Thymus (tissue), 11 donors: Measurements from ENCODE around the gene REL. TPM values are rescaled to one million over a fixed set of nuclear protein-coding genes. Genes with fewer than 3 reads are reported as not detected.
"Not testable (repeated sequence)": the region's sequence is repeated elsewhere in the genome, so short reads cannot be mapped to it uniquely, and the experiment has no call there.

ENCODE experiments used
- DNase-seq, 9 donors: peaks; one replicate each; pipeline ENCODE4 v3.0.0-alpha.2; 2013; ENCODE audit warnings: low spot score in 9 of 9, low read depth in 6 of 9, missing footprints in 1 of 9
- H3K27ac ChIP-seq, 2 donors: one replicate each; pipeline ENCODE4 v1.5.1; 2013; ENCODE audit warnings: control low read depth in 1 of 2, low read depth in 1 of 2, low read length in 1 of 2, mild to moderate bottlenecking in 1 of 2, moderate library complexity in 1 of 2
- H3K27me3 ChIP-seq, 2 donors: one replicate each; pipeline ENCODE4 v1.5.1; 2013; ENCODE audit warnings: low read length in 1 of 2; ENCODE audit not compliant: control insufficient read depth in 2 of 2, insufficient read depth in 1 of 2
- H3K36me3 ChIP-seq, 2 donors: one replicate each; pipeline ENCODE4 v1.5.1; 2013; ENCODE audit warnings: low read length in 1 of 2, mild to moderate bottlenecking in 1 of 2, moderate library complexity in 1 of 2; ENCODE audit not compliant: control insufficient read depth in 2 of 2, insufficient read depth in 2 of 2
- H3K4me1 ChIP-seq, 2 donors: one replicate each; pipeline ENCODE4 v1.5.1; 2013; ENCODE audit warnings: low read length in 2 of 2; ENCODE audit not compliant: control insufficient read depth in 2 of 2, insufficient read depth in 2 of 2
- H3K4me3 ChIP-seq, 2 donors: one replicate each; pipeline ENCODE4 v1.5.1; 2013; ENCODE audit warnings: low read length in 2 of 2, control low read depth in 1 of 2, mild to moderate bottlenecking in 1 of 2
- H3K9me3 ChIP-seq, 2 donors: one replicate each; pipeline ENCODE4 v1.5.1; 2013; ENCODE audit warnings: low read length in 1 of 2, mild to moderate bottlenecking in 1 of 2; ENCODE audit not compliant: control insufficient read depth in 2 of 2, insufficient read depth in 1 of 2
- WGBS: extraction: QIAGEN DNeasy Blood & Tissue Kit; methylation state at CpG from one replicate; pipeline ENCODE4 v1.1.7; 2013; 5-methylcytosine and 5-hydroxymethylcytosine counted together
- polyA plus RNA-seq: library from polyadenylated mRNA; stranded (reverse); fragments of 200-250 nt; gene quantifications from one replicate; pipeline ENCODE4 v1.2.3, GENCODE V29; 2013
- total RNA-seq: library from RNA; stranded (reverse); fragments of 120-200 nt; gene quantifications from one replicate; pipeline ENCODE4 v1.2.4, GENCODE V29; 2013
- donor health status: healthy.

Gene REL
- total and polyA plus RNA-seq, 2 donors, result 3.1 to 10.6 TPM

- DNase-seq, result no peak
- 98% methylated on average over 1 of the region's 1 CpG for WGBS
- Histone ChIP-seq H3K4me3 (no peak overlapping the region), H3K4me1 (peaks cover 3% of the 10 kb centered on the region in 2 donors), H3K27me3 (no peaks in the 10 kb centered on the region), H3K27ac (no peak overlapping the region), H3K9me3 (no peaks in the 10 kb centered on the region), H3K36me3 (peaks cover 9 to 12% of the 10 kb centered on the region in 2 donors)
These were observed 9.0 kb downstream of the REL start for GRCh38 chr2:60890393-60890707.

GRCh38 chr2:60891180-60891579, 9.8 kb downstream of the REL start:
- H3K4me1 ChIP-seq, result no peaks in the 10 kb centered on the region
- DNase-seq, result peak in 1 of 9 donors; percentile 35
- H3K4me3 ChIP-seq, result no peak overlapping the region
- H3K36me3 ChIP-seq, result peaks cover 9 to 19% of the 10 kb centered on the region in 2 donors
- no peaks in the 10 kb centered on the region for H3K27me3 ChIP-seq
- no peak overlapping the region for H3K27ac ChIP-seq
- 64% methylated on average over 3 of the region's 3 CpGs for WGBS
- no peaks in the 10 kb centered on the region for H3K9me3 ChIP-seq

- Histone ChIP-seq H3K4me1 (no peaks in the 10 kb centered on the region), H3K9me3 (no peaks in the 10 kb centered on the region), H3K4me3 (no peak overlapping the region), H3K36me3 (peaks cover 15 to 42% of the 10 kb centered on the region in 2 donors), H3K27me3 (no peaks in the 10 kb centered on the region), H3K27ac (no peak overlapping the region)
- no peak for DNase-seq
- 96% methylated on average over 1 of the region's 1 CpG for WGBS
These were observed 17.2 kb downstream of the REL start for GRCh38 chr2:60898567-60898966.

GRCh38 chr2:60899230-60899891, 18.0 kb downstream of the REL start:
- Histone ChIP-seq H3K4me1 (no peaks in the 10 kb centered on the region), H3K27me3 (no peaks in the 10 kb centered on the region), H3K36me3 (peaks cover 15 to 47% of the 10 kb centered on the region in 2 donors), H3K9me3 (no peaks in the 10 kb centered on the region), H3K27ac (no peak overlapping the region), H3K4me3 (no peak overlapping the region)
- 93% methylated on average over 6 of the region's 6 CpGs for WGBS
- peak in 1 of 9 donors; percentile 11 for DNase-seq

- H3K4me3 ChIP-seq, result no peak overlapping the region
- H3K36me3 ChIP-seq, result peaks cover 19 to 52% of the 10 kb centered on the region in 2 donors
- no peak for DNase-seq
- no peaks in the 10 kb centered on the region for H3K27me3 ChIP-seq
- no peaks in the 10 kb centered on the region for H3K9me3 ChIP-seq
- 95% methylated on average over 1 of the region's 1 CpG for WGBS
- H3K27ac ChIP-seq, result no peak overlapping the region
- no peaks in the 10 kb centered on the region for H3K4me1 ChIP-seq
These were observed 18.5 kb downstream of the REL start for GRCh38 chr2:60899892-60900249.

DNA sequence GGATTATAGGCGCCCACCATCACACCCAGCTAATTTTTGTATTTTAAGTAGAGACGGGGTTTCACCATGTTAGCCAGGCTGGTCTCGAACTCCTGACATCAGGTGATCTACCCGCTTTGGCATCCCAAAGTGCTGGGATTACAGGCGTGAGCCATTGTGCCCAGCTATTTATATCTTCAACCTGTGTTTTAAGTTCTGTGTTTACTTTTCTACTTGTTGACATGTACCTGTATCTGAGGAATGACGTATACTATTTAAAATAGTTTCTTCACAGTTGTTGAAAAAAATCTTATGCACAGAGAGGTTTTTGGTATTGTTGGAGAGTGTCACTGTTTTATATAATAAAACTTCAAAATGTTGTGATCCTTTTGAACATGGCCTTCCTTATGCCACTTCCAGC, 19.9 kb downstream of the REL start:
- not testable (repeated sequence) for H3K4me3 ChIP-seq, H3K4me1 ChIP-seq, H3K27ac ChIP-seq, H3K9me3 ChIP-seq, H3K27me3 ChIP-seq, DNase-seq
- 98% methylated on average over 6 of the region's 6 CpGs for WGBS
- H3K36me3 ChIP-seq, result peaks cover 15 to 47% of the 10 kb centered on the region in 2 donors

GRCh38 chr2:60905867-60906266, 24.5 kb downstream of the REL start:
- peaks cover 7 to 36% of the 10 kb centered on the region in 2 donors for H3K36me3 ChIP-seq
- not testable (repeated sequence) for H3K4me1 ChIP-seq, H3K9me3 ChIP-seq, H3K4me3 ChIP-seq, H3K27me3 ChIP-seq, DNase-seq, H3K27ac ChIP-seq
- WGBS, result 96% methylated on average over 5 of the region's 5 CpGs

GRCh38 chr2:60906395-60906794, 25.0 kb downstream of the REL start:
- no peaks in the 10 kb centered on the region for H3K4me1 ChIP-seq
- peaks cover 7 to 33% of the 10 kb centered on the region in 2 donors for H3K36me3 ChIP-seq
- WGBS, result 91% methylated on average over 2 of the region's 2 CpGs
- no peaks in the 10 kb centered on the region for H3K27me3 ChIP-seq
- no peak overlapping the region for H3K27ac ChIP-seq
- DNase-seq, result peak in 1 of 9 donors; percentile 10
- no peak overlapping the region for H3K4me3 ChIP-seq
- no peaks in the 10 kb centered on the region for H3K9me3 ChIP-seq

DNA sequence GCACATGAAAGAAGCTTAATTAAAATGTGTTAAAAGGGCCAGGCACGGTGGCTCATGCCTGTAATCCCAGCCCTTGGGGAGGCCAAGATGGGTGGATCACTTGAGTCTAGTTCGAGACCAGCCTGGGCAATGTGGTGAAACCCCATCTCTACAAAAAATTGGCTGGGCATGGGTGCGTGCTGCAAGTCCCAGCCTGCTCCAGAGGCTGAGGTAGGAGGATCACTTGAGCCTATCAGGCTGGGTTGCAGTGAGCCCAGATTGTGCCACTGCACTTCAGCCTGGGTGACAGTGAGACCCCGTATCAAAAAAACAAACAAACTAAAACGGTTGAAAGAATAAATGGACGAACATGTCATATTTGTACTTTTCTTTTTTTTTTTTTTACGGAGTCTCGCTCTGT, 26.0 kb downstream of the REL start:
- Histone ChIP-seq H3K27me3 (no peaks in the 10 kb centered on the region), H3K4me3 (no peak overlapping the region), H3K27ac (no peak overlapping the region), H3K9me3 (no peaks in the 10 kb centered on the region), H3K4me1 (no peaks in the 10 kb centered on the region), H3K36me3 (peaks cover 7 to 28% of the 10 kb centered on the region in 2 donors)
- no peak for DNase-seq
- 98% methylated on average over 8 of the region's 8 CpGs for WGBS
